HepG2 (cell line): Measurements from ENCODE around the gene MRPL43. TPM values are rescaled to one million over a fixed set of nuclear protein-coding genes. Genes with fewer than 3 reads are reported as not detected.

ENCODE experiments used
- GABPA ChIP-seq, 2 experiments: IDR thresholded peaks; 2 replicates each; pipeline ENCODE4 v1.6.1; 2011 to 2016; ENCODE audit warnings: low read depth in 2 of 2, low read length in 1 of 2, missing biosample characterization in 1 of 2, missing genetic modification characterization in 1 of 2
- HDAC6 ChIP-seq: fragments of 200-600 bp; sonication (generic); IDR thresholded peaks from 2 replicates; pipeline ENCODE4 v1.7.0; 2017; ENCODE audit warnings: mild to moderate bottlenecking, antibody characterized with exemption, low read length, low read depth
- HES4 ChIP-seq: sonication (generic); formaldehyde crosslinking; IDR thresholded peaks from 2 replicates; pipeline ENCODE4 v1.9.0; 2021; ENCODE audit warnings: mild to moderate bottlenecking, missing genetic modification reagents, borderline replicate concordance
- KDM3A ChIP-seq: IDR thresholded peaks from 2 replicates; pipeline ENCODE4 v1.6.1; 2018; ENCODE audit warnings: low read depth, missing compliant biosample characterization
- MAF1 ChIP-seq: sonication (generic); formaldehyde crosslinking; IDR thresholded peaks from 2 replicates; pipeline ENCODE4 v1.5.0; 2020; ENCODE audit warnings: missing genetic modification reagents, borderline replicate concordance
- SAFB2 ChIP-seq: sonication (generic); formaldehyde crosslinking; IDR thresholded peaks from 2 replicates; pipeline ENCODE4 v1.5.1; 2020; ENCODE audit warnings: missing genetic modification reagents, low read depth, mild to moderate bottlenecking, borderline replicate concordance
- SIX1 ChIP-seq: sonication (generic); formaldehyde crosslinking; IDR thresholded peaks from 2 replicates; pipeline ENCODE4 v1.4.0; 2020; ENCODE audit warnings: missing genetic modification reagents, borderline replicate concordance
- SYNCRIP ChIP-seq: fragments of 200-400 bp; formaldehyde crosslinking; IDR thresholded peaks from 2 replicates; pipeline ENCODE4 v1.6.1; 2018; ENCODE audit warnings: mild to moderate bottlenecking, low read depth, low read length; ENCODE audit not compliant: insufficient read depth
- TMF1 ChIP-seq: sonication (generic); formaldehyde crosslinking; IDR thresholded peaks from 2 replicates; pipeline ENCODE4 v1.8.1; 2022; ENCODE audit warnings: low read depth, missing genetic modification reagents
- ZNF260 ChIP-seq: sonication (generic); formaldehyde crosslinking; IDR thresholded peaks from 2 replicates; pipeline ENCODE4 v1.4.0; 2020; ENCODE audit warnings: missing genetic modification reagents, low read depth, mild to moderate bottlenecking, borderline replicate concordance
- ZNF44 ChIP-seq: sonication (generic); formaldehyde crosslinking; IDR thresholded peaks from 2 replicates; pipeline ENCODE4 v1.5.1; 2020; ENCODE audit warnings: mild to moderate bottlenecking, missing genetic modification reagents
- ZNF703 ChIP-seq: sonication (generic); formaldehyde crosslinking; IDR thresholded peaks from 2 replicates; pipeline ENCODE4 v1.5.1; 2020; ENCODE audit warnings: missing genetic modification reagents, mild to moderate bottlenecking, moderate library complexity, borderline replicate concordance
- polyA plus RNA-seq, 8 experiments: library from polyadenylated mRNA; depleted of rRNA in 3 of 8; stranded (reverse) in 7 of 8; unstranded in 1 of 8; fragments of >200 nt; fragmentation: Illumina TruSeq in 4 of 8; extraction: Trizol in 4 of 8; gene quantifications; 2 replicates each; pipeline versions ENCODE4 v1.2.1 to v1.2.3, GENCODE V29; 2011 to 2016; ENCODE audit warnings: low read depth in 4 of 8, missing spikeins in 1 of 8, mixed read lengths in 1 of 8; ENCODE audit not compliant: insufficient read depth in 1 of 8
- total RNA-seq, 5 experiments: library from RNA; depleted of rRNA; stranded (reverse); fragments of >200 nt; fragmentation: Illumina TruSeq; extraction: Trizol; gene quantifications; 2 replicates each; pipeline ENCODE4 v1.2.3, GENCODE V29; 2016; ENCODE audit warnings: low read depth in 1 of 5
- TF ChIP-seq, protein P1 (sequence below): sonication (generic); formaldehyde crosslinking; IDR thresholded peaks from 2 replicates; pipeline ENCODE4 v1.9.0; 2021; ENCODE audit warnings: mild to moderate bottlenecking, missing genetic modification reagents
- TF ChIP-seq, protein P2 (sequence below): sonication (generic); formaldehyde crosslinking; IDR thresholded peaks from 2 replicates; pipeline ENCODE4 v1.4.0; 2020; ENCODE audit warnings: mild to moderate bottlenecking, missing genetic modification reagents
- TF ChIP-seq, protein P3 (sequence below): sonication (generic); formaldehyde crosslinking; IDR thresholded peaks from 2 replicates; pipeline ENCODE4 v1.5.0; 2020; ENCODE audit warnings: missing genetic modification reagents
- TF ChIP-seq, protein P4 (sequence below): IDR thresholded peaks from 2 replicates; pipeline ENCODE4 v1.6.1; 2016; ENCODE audit warnings: missing compliant biosample characterization, missing genetic modification reagents, borderline replicate concordance
- TF ChIP-seq, protein P5 (sequence below): conservative IDR thresholded peaks from 2 replicates; pipeline ENCODE4 v1.6.1; 2018; ENCODE audit warnings: missing genetic modification reagents

MRPL43 gene
- total and polyA plus RNA-seq, 2 of the 13 experiments (the other 11 are each of a cell fraction or from before 2014, with no cell fraction given): 71.0 to 73.7 TPM

DNA sequence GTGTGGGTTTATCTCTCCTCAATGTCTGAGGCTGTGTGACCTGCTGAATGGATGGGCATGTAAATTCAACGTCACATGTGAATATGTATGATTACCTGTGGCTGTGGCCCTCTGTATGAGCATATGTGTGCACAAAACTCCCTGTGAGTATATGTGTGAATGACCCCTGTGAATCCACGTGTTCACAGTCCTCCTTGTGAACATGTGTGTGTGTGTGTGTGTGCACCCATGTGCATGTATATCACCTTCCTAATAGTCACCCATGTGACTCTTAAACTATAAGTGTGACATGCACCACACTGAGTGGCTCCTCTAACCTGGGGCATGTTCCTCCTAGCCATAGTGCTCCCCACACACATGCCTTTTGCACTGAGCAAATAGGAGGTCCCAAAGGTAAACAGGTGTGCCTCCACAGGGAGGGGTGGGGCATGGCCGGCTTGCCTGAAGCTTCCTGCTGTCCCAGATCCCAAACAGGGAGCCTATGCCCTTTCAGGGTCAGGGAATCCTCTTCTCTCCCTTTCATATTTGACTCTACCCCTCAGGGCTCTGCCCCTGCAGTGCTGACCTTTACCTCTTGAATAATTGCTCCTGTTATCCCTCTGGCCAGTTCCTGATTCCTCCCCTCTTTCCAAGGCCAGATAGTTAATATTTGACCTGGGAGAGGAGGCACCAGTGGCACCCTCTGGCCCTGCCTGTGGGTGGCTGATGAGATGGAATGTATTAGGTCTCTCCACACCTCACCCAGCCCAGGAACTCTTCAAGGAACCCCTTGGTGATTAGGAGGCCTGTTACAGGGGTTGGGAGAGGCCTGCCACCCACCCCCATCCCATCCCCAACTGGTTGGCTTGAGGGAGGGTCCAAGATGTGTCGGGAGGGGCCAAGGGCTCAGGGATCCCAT is 16.1 kb downstream of the MRPL43 start (continued):
- TF ChIP-seq HES4 (CRISPR knock-in tag) (no peak), ZNF260 (CRISPR knock-in tag) (no peak), SIX1 (peak; percentile 59; the same call in 1 of the 2 replicates), SAFB2 (CRISPR knock-in tag) (no peak; the same call in 1 of the 2 replicates), HDAC6 (no peak), KDM3A (CRISPR knock-in tag) (0 out of 2 replicates have a peak, but pooled peaks have one; percentile 70), MAF1 (CRISPR knock-in tag) (no peak), ZNF44 (CRISPR knock-in tag) (0 out of 2 replicates have a peak, but pooled peaks have one; percentile 14), ZNF703 (CRISPR knock-in tag) (no peak; the same call in 1 of the 2 replicates), SYNCRIP (no peak), TMF1 (CRISPR knock-in tag) (no peak), GABPA (IDR thresholded peaks at IDR 0.05; ENCODE audit: low read depth, low read length) (no peak), GABPA (CRISPR knock-in tag; IDR thresholded peaks at IDR 0.05; ENCODE audit: low read depth) (no peak)
- TF ChIP-seq, protein P1, sequence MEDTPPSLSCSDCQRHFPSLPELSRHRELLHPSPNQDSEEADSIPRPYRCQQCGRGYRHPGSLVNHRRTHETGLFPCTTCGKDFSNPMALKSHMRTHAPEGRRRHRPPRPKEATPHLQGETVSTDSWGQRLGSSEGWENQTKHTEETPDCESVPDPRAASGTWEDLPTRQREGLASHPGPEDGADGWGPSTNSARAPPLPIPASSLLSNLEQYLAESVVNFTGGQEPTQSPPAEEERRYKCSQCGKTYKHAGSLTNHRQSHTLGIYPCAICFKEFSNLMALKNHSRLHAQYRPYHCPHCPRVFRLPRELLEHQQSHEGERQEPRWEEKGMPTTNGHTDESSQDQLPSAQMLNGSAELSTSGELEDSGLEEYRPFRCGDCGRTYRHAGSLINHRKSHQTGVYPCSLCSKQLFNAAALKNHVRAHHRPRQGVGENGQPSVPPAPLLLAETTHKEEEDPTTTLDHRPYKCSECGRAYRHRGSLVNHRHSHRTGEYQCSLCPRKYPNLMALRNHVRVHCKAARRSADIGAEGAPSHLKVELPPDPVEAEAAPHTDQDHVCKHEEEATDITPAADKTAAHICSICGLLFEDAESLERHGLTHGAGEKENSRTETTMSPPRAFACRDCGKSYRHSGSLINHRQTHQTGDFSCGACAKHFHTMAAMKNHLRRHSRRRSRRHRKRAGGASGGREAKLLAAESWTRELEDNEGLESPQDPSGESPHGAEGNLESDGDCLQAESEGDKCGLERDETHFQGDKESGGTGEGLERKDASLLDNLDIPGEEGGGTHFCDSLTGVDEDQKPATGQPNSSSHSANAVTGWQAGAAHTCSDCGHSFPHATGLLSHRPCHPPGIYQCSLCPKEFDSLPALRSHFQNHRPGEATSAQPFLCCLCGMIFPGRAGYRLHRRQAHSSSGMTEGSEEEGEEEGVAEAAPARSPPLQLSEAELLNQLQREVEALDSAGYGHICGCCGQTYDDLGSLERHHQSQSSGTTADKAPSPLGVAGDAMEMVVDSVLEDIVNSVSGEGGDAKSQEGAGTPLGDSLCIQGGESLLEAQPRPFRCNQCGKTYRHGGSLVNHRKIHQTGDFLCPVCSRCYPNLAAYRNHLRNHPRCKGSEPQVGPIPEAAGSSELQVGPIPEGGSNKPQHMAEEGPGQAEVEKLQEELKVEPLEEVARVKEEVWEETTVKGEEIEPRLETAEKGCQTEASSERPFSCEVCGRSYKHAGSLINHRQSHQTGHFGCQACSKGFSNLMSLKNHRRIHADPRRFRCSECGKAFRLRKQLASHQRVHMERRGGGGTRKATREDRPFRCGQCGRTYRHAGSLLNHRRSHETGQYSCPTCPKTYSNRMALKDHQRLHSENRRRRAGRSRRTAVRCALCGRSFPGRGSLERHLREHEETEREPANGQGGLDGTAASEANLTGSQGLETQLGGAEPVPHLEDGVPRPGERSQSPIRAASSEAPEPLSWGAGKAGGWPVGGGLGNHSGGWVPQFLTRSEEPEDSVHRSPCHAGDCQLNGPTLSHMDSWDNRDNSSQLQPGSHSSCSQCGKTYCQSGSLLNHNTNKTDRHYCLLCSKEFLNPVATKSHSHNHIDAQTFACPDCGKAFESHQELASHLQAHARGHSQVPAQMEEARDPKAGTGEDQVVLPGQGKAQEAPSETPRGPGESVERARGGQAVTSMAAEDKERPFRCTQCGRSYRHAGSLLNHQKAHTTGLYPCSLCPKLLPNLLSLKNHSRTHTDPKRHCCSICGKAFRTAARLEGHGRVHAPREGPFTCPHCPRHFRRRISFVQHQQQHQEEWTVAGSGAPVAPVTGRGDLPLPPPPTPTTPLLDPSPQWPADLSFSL (CRISPR knock-in tag): peak; percentile 43; the same call in 1 of the 2 replicates
- TF ChIP-seq, protein P2, sequence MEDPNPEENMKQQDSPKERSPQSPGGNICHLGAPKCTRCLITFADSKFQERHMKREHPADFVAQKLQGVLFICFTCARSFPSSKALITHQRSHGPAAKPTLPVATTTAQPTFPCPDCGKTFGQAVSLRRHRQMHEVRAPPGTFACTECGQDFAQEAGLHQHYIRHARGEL (CRISPR knock-in tag): no peak
- TF ChIP-seq, protein P3, sequence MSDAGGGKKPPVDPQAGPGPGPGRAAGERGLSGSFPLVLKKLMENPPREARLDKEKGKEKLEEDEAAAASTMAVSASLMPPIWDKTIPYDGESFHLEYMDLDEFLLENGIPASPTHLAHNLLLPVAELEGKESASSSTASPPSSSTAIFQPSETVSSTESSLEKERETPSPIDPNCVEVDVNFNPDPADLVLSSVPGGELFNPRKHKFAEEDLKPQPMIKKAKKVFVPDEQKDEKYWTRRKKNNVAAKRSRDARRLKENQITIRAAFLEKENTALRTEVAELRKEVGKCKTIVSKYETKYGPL: no peak
- TF ChIP-seq, protein P4, sequence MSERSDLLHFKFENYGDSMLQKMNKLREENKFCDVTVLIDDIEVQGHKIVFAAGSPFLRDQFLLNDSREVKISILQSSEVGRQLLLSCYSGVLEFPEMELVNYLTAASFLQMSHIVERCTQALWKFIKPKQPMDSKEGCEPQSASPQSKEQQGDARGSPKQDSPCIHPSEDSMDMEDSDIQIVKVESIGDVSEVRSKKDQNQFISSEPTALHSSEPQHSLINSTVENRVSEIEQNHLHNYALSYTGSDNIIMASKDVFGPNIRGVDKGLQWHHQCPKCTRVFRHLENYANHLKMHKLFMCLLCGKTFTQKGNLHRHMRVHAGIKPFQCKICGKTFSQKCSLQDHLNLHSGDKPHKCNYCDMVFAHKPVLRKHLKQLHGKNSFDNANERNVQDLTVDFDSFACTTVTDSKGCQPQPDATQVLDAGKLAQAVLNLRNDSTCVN (CRISPR knock-in tag): 0 out of 2 replicates have a peak, but pooled peaks have one; percentile 33
- TF ChIP-seq, protein P5, sequence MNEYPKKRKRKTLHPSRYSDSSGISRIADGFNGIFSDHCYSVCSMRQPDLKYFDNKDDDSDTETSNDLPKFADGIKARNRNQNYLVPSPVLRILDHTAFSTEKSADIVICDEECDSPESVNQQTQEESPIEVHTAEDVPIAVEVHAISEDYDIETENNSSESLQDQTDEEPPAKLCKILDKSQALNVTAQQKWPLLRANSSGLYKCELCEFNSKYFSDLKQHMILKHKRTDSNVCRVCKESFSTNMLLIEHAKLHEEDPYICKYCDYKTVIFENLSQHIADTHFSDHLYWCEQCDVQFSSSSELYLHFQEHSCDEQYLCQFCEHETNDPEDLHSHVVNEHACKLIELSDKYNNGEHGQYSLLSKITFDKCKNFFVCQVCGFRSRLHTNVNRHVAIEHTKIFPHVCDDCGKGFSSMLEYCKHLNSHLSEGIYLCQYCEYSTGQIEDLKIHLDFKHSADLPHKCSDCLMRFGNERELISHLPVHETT: peak; percentile 57; the same call in 1 of the 2 replicates
